Tibial nerve (tissue), 4 donors: ENCODE data around the gene ZNF341. TPM values are rescaled to one million over a fixed set of nuclear protein-coding genes. Genes with fewer than 3 reads are reported as not detected.
A peak's percentile ranks its signal among the peaks of the same experiment; 100 is the strongest.

ENCODE experiments used
- DNase-seq, 2 donors: peaks; one replicate each; pipeline ENCODE4 v3.0.0-alpha.2; 2019; ENCODE audit warnings: low spot score in 2 of 2
- H3K27ac ChIP-seq, 4 donors: fragments of 200-600 bp; sonication (generic) in 3 of 4; one replicate each; pipeline ENCODE4 v1.5.1; 2017 to 2019; ENCODE audit warnings: mild to moderate bottlenecking in 1 of 4
- H3K27me3 ChIP-seq, 2 donors: fragments of 200-600 bp; sonication (generic) in 1 of 2; one replicate each; pipeline versions ENCODE4 v1.5.1 to v1.6.0; 2017 to 2019
- H3K36me3 ChIP-seq, 3 donors: fragments of 200-600 bp; sonication (generic); one replicate each; pipeline ENCODE4 v1.5.1; 2018 to 2019
- H3K4me1 ChIP-seq, 4 donors: fragments of 200-600 bp; sonication (generic) in 3 of 4; one replicate each; pipeline ENCODE4 v1.5.1; 2017 to 2019
- H3K4me3 ChIP-seq, 4 donors: fragments of 200-600 bp; sonication (generic) in 3 of 4; one replicate each; pipeline ENCODE4 v1.5.1; 2017 to 2019; ENCODE audit warnings: mild to moderate bottlenecking in 1 of 4, moderate library complexity in 1 of 4
- H3K9me3 ChIP-seq, 4 donors: fragments of 200-600 bp; sonication (generic) in 3 of 4; one replicate each; pipeline ENCODE4 v1.5.1; 2017 to 2019
- EP300 ChIP-seq, 2 donors: sonication (generic); formaldehyde crosslinking; IDR thresholded peaks; one replicate each; pipeline ENCODE4 v1.6.1; 2017; ENCODE audit warnings: antibody characterized with exemption in 2 of 2, mild to moderate bottlenecking in 1 of 2
- POLR2A ChIP-seq, 2 donors: fragments of 450-650 bp; IDR thresholded peaks; one replicate each; pipeline ENCODE4 v1.6.1; 2017; ENCODE audit warnings: antibody characterized with exemption in 2 of 2, mild to moderate bottlenecking in 2 of 2, moderate library complexity in 2 of 2
- WGBS, 2 donors: methylation state at CpG; one replicate each; pipeline ENCODE4 v1.1.5; 2018; 5-methylcytosine and 5-hydroxymethylcytosine counted together
- total RNA-seq, 4 donors: library from RNA; depleted of rRNA; stranded (reverse); fragments of >200 nt; gene quantifications; one replicate each; pipeline ENCODE4 v1.1.0, GENCODE V29; 2016
- TF ChIP-seq, protein P1 (sequence below), 5 experiments: fragments of 200-600 bp in 3 of 5; fragments of 450-650 bp in 2 of 5; sonication (generic) in 3 of 5; IDR thresholded peaks; one replicate each; pipeline ENCODE4 v1.5.1; 2016 to 2019; ENCODE audit warnings: antibody characterized with exemption in 5 of 5, mild to moderate bottlenecking in 3 of 5, moderate library complexity in 2 of 5

Gene ZNF341
- total RNA-seq, 4 donors from 2014 or later, result 1.7 to 4.8 (median 2.1) TPM

DNA sequence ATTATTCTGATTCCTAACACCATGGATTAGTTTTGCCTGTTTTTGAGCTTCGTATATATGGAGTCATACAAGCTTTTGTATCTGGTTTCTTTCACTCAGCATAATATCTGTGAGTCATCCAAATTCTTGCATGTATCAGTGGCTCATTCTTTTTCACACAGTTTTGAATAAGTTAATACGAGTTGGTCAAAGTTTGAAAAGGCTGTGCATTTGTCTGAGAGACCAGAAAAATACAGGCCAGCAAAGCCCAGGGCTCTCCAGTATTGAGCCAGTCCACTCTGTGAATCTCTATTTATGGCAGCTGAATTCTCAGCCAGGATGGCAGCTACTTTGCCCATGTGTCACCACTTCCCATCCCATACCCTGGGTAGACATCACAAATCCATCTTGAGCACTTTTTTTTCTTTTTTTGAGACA, 72.1 kb downstream of the ZNF341 start:
- peaks cover 0 to 6% (median 0%) of the 10 kb centered on the region in 4 donors for H3K4me1 ChIP-seq
- no peaks in the 10 kb centered on the region for H3K27me3 ChIP-seq
- DNase-seq, result no peak
- whole genome bisulfite sequencing, 2 donors, result 35 to 46% methylated on average over 2 of the region's 2 CpGs
- H3K36me3 ChIP-seq, result no peaks in the 10 kb centered on the region
- H3K27ac ChIP-seq, result peak overlapping the region in 2 of 4 donors; percentile 2 to 80
- no peaks in the 10 kb centered on the region for H3K9me3 ChIP-seq
- H3K4me3 ChIP-seq, result no peak overlapping the region
- no peak for TF ChIP-seq EP300 (IDR thresholded peaks at IDR 0.05)
- TF ChIP-seq, protein P1, sequence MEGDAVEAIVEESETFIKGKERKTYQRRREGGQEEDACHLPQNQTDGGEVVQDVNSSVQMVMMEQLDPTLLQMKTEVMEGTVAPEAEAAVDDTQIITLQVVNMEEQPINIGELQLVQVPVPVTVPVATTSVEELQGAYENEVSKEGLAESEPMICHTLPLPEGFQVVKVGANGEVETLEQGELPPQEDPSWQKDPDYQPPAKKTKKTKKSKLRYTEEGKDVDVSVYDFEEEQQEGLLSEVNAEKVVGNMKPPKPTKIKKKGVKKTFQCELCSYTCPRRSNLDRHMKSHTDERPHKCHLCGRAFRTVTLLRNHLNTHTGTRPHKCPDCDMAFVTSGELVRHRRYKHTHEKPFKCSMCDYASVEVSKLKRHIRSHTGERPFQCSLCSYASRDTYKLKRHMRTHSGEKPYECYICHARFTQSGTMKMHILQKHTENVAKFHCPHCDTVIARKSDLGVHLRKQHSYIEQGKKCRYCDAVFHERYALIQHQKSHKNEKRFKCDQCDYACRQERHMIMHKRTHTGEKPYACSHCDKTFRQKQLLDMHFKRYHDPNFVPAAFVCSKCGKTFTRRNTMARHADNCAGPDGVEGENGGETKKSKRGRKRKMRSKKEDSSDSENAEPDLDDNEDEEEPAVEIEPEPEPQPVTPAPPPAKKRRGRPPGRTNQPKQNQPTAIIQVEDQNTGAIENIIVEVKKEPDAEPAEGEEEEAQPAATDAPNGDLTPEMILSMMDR (IDR thresholded peaks at IDR 0.05), result no peak
- no peak for TF ChIP-seq POLR2A (IDR thresholded peaks at IDR 0.05)

DNA sequence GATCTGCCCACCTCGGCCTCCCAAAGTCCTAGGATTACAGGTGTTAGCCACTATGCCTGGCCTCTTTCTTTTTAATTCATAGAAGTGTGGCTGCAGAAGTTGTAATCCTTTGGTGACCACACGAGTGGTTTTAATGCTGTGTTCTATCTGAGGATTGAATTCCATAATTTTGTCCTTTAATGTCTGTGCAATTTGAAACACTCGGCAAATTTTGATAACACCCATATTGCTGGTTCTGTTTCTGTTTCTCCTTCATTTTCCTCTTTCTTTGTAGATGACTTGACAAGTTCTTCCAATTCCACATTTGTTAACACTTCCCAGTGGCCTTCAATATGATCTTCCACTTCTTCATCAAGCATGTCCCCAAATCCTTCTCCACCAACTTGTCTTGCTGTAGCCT, 76.6 kb downstream of the ZNF341 start:
- no peak for DNase-seq
- Histone ChIP-seq H3K4me1 (peaks cover 0 to 25% (median 5%) of the 10 kb centered on the region in 4 donors), H3K27ac (no peak overlapping the region), H3K9me3 (no peaks in the 10 kb centered on the region), H3K36me3 (no peaks in the 10 kb centered on the region), H3K27me3 (no peaks in the 10 kb centered on the region), H3K4me3 (no peak overlapping the region)
- 85 to 95% methylated on average over 3 of the region's 3 CpGs for WGBS, 2 donors
- TF ChIP-seq, protein P1 (IDR thresholded peaks at IDR 0.05), result no peak
- TF ChIP-seq EP300 (IDR thresholded peaks at IDR 0.05) (no peak), POLR2A (IDR thresholded peaks at IDR 0.05) (no peak)

DNA sequence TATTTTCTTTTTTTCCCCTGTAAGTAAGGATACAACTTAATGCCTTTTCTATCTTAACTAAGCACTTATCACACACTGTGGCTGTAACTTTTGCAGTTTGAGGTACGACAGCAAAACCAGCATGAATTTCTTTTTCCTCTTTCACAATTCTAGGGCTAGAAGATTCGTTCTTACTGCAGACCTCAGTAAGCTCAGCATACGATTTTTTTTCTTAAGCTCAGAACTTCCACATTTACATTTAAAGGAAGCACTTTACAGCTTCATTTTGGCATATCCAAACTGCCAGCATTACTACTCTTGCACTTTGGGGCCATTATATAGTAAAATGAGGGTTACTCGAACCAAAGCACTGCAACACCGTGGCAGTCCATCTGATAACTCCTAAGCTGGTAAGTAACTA, 78.5 kb downstream of the ZNF341 start:
- no peaks in the 10 kb centered on the region for H3K36me3 ChIP-seq
- peaks cover 0 to 39% (median 14%) of the 10 kb centered on the region in 4 donors for H3K4me1 ChIP-seq
- no peaks in the 10 kb centered on the region for H3K27me3 ChIP-seq
- H3K27ac ChIP-seq, result no peak overlapping the region
- 58 to 60% methylated on average over 5 of the region's 5 CpGs for WGBS, 2 donors
- TF ChIP-seq, protein P1 (IDR thresholded peaks at IDR 0.05), result no peak
- TF ChIP-seq POLR2A (IDR thresholded peaks at IDR 0.05), result no peak
- no peak for TF ChIP-seq EP300 (IDR thresholded peaks at IDR 0.05)
- H3K9me3 ChIP-seq, result no peaks in the 10 kb centered on the region
- no peak overlapping the region for H3K4me3 ChIP-seq
- no peak for DNase-seq

DNA sequence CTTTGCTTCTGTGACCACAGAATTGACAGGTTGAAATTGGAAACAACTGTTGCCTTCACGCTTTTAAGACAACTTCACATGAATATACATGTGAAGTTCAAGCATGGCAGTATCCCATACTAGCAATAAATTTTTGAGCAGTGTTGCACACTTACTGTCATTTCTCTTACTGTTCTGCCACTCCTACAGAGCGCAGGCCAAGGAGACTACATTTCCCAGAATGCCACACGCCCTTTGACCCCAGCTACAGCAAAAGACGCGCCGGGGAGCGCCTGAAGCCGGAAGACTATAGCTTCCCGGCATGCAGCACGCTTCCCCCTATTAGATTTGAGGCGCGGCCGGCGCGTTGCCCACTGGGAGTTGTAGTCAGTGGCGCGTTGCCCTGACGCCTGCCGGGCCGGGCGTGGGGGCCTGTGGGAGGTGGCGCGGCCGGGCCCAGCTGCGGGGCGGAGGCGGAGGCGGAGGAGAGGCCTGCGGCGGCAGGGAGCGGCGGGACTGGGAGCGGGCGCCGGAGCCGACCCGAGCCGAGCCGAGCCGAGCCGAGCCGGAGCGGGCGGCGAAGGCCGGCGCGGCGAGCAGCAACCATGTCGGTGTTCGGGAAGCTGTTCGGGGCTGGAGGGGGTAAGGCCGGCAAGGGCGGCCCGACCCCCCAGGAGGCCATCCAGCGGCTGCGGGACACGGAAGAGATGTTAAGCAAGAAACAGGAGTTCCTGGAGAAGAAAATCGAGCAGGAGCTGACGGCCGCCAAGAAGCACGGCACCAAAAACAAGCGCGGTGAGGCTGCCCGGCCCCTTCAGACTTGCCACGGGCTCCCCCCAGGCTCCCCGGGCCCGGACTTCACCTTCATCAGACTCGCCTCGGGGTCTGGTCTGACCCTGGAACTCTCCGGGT, 79.3 kb downstream of the ZNF341 start, which contains the start of gene CHMP4B:
TSS of gene CHMP4B (plus strand) at position 464 of the 891 bp plus-strand sequence. CDS start at position 585, 121 bp downstream.
- Histone ChIP-seq H3K36me3 (no peaks in the 10 kb centered on the region), H3K27me3 (no peaks in the 10 kb centered on the region), H3K4me3 (peak within 1 kb of the TSS; percentile 70 to 93 (median 80)), H3K27ac (peak within 1 kb of the TSS; percentile 82 to 97 (median 90)), H3K9me3 (no peaks in the 10 kb centered on the region), H3K4me1 (peaks cover 0 to 38% (median 14%) of the 10 kb centered on the region in 4 donors)
- DNase-seq, result peak; percentile 99
- WGBS, 2 donors, result 0 to 1% methylated on average over 31 to 49 of the region's 71 CpGs
- TF ChIP-seq POLR2A (IDR thresholded peaks at IDR 0.05) (peak; percentile 89 to 94), EP300 (IDR thresholded peaks at IDR 0.05) (peak; percentile 90 to 94)
- TF ChIP-seq, protein P1 (IDR thresholded peaks at IDR 0.05), result peak in 2 of 5 experiments; percentile 47 to 50

DNA sequence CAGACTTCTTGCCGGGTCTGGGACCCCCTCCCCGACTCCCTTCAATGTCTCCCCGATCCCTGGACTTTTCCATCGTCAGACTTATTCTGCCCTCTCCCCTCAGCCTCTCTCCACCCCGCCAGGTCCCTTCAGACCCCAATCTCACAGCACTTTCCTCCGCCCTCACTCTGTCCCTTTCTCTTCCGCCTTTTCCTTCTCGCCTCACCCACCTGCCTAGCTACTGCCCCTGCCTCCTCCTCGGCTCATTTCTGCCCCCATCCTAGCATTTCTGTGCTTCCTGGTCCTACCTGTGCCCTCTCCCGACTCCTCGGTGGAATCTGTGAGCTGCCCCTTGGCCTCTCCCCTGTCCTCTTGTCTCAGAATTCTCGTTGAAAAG, 80.0 kb downstream of the ZNF341 start:
- Histone ChIP-seq H3K4me3 (peak overlapping the region; percentile 70 to 93 (median 80)), H3K9me3 (no peaks in the 10 kb centered on the region), H3K4me1 (peaks cover 0 to 43% (median 14%) of the 10 kb centered on the region in 4 donors), H3K36me3 (no peaks in the 10 kb centered on the region), H3K27ac (peak overlapping the region; percentile 82 to 97 (median 90)), H3K27me3 (no peaks in the 10 kb centered on the region)
- TF ChIP-seq EP300 (IDR thresholded peaks at IDR 0.05) (no peak), POLR2A (IDR thresholded peaks at IDR 0.05) (no peak)
- TF ChIP-seq, protein P1 (IDR thresholded peaks at IDR 0.05), result no peak
- no peak for DNase-seq
- 1% methylated on average over 12 of the region's 12 CpGs for WGBS, 2 donors
